HG03439 (cell line): ENCODE results near the gene TGFBR2.

ENCODE experiments used
- ATAC-seq: cut with Tn5 transposase; IDR thresholded peaks from one replicate; pipeline ENCODE4 v1.9.1; 2021; ENCODE audit warnings: mild to moderate bottlenecking, moderate library complexity; ENCODE audit not compliant: unreplicated experiment

Gene TGFBR2

DNA sequence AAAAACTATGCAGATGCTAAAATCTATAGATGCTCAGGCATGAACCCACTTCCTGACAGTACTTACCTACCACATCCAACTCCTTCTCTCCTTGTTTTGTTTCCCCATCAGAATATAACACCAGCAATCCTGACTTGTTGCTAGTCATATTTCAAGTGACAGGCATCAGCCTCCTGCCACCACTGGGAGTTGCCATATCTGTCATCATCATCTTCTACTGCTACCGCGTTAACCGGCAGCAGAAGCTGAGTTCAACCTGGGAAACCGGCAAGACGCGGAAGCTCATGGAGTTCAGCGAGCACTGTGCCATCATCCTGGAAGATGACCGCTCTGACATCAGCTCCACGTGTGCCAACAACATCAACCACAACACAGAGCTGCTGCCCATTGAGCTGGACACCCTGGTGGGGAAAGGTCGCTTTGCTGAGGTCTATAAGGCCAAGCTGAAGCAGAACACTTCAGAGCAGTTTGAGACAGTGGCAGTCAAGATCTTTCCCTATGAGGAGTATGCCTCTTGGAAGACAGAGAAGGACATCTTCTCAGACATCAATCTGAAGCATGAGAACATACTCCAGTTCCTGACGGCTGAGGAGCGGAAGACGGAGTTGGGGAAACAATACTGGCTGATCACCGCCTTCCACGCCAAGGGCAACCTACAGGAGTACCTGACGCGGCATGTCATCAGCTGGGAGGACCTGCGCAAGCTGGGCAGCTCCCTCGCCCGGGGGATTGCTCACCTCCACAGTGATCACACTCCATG, 65.3 kb downstream of the TGFBR2 start:
- ATAC-seq = no peak

DNA sequence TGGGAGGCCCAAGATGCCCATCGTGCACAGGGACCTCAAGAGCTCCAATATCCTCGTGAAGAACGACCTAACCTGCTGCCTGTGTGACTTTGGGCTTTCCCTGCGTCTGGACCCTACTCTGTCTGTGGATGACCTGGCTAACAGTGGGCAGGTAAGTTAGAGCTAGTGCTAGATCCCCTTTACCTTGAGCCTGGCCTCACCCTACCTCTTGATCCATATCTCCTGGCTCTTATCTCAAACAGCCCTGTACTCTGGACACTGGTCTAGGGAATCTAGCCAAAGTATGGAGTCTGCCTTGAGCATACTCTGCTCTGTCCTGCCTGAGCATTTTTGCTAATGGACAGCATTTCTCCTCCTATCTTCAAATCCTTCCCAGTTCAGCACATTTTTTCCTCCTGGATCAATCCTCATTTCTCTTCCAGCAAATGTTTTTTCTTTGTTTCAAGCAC, 65.9 kb downstream of the TGFBR2 start:
- ATAC-seq = no peak

DNA sequence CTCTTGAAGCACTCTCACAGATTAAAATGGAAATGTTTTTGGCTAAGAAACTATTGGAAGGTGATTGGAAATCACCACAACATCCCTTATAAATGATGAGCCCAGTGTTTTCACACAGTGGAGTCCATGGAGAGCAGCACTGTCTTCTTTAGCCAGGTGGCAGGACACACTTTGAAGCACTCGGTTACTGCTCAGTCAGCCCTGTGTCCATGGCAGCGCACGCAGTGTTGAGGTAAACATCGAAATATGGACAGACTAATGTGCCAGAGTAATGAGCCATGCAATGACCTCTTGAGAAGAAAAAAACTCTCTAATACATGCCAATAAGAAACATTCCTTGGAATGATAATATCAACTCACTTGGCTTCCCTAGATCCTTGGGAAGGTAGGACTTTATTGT, 66.6 kb downstream of the TGFBR2 start:
- no peak for ATAC-seq

- no peak for ATAC-seq
Observed at GRCh38 chr3:30673425-30674341, 67.3 kb downstream of the TGFBR2 start.

DNA sequence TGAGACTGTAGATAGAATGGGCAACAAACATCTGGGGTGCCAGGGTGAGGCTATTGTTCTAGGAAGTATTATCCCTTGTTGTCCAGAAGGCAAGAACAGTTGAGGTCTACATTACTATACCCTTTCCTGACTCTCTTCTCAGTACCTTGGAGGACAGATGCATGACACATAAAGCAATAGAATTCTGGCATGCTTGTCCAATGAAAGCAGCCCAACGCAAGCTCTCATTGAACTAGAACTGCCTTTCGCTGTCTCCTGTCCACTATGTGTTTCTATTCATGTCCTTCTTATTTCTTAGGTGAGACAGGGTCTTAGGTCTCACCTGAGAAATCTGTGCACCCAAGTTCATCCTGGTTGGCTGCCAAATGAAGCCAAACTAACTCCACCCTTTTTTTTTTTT, 68.6 kb downstream of the TGFBR2 start:
- ATAC-seq = no peak

DNA sequence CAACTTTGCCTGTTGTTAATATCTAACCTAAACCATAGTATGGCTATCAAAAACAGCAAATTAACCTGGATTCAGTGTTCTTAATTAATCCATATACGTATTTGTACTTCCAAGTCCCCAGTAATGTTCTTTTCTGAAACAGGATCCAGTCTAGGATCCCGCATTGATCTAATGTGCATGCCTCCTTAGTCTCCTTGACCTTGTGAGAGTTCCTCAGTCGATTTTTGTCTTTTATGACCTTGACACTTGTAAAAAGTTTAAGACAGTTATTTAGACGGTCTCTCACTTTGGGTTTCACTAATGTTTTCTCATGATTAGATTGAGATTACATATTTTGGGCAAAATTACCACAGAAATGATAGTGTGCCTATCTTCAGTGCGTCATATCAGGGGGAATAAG, 69.4 kb downstream of the TGFBR2 start:
- ATAC-seq = no peak

- ATAC-seq = no peak
Observed at GRCh38 chr3:30676424-30677346, 70.3 kb downstream of the TGFBR2 start.

DNA sequence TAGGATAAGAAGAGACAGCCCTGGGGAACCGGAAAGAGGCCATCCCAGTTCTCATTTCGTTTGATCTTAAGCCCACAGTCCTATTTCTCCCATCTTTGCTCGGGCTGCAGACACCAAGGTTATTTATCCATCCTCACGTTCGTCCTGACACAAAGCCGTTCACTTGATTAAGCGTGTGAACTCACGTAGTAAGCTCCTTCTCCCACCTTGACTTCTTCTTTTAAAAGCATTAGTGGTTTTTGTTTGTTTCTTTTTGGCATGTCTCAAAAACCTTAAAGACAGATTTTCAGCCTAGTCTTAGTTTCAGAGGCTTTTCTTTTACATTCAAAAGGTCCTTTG, 70.9 kb downstream of the TGFBR2 start:
- ATAC-seq = no peak

- ATAC-seq = no peak
Observed at GRCh38 chr3:30679045-30679444, 72.6 kb downstream of the TGFBR2 start.

GRCh38 chr3:30680789-30681648, 74.6 kb downstream of the TGFBR2 start:
- ATAC-seq = no peak

DNA sequence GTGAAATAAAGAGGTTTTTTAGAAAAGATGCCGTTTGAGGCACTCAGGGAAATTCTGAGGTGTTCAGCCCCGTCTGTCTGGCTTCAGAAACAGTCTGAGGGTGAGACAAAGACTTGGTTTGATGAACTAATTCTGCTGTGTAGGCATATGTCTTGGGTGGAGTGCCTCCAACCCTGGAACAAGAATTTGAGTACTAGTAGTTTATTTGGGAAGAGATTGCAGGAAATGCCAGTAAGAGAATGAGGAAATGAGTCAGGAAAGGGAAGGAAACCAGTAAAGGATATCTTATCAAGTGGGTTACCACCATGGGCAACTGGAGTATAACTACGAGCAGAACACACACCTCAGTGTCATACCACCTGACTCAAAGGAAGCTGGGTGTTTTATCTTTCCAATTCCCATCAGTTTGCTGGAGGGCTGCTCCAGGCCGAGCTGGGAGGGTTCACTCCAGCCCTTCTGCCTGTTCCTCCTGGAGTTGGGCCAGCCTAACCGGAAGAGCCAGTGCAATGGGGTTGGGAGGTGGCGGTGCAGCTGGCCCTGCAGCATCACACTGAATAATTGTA, 75.3 kb downstream of the TGFBR2 start:
- ATAC-seq = no peak

GRCh38 chr3:30682434-30683155, 76.2 kb downstream of the TGFBR2 start:
- ATAC-seq = no peak

DNA sequence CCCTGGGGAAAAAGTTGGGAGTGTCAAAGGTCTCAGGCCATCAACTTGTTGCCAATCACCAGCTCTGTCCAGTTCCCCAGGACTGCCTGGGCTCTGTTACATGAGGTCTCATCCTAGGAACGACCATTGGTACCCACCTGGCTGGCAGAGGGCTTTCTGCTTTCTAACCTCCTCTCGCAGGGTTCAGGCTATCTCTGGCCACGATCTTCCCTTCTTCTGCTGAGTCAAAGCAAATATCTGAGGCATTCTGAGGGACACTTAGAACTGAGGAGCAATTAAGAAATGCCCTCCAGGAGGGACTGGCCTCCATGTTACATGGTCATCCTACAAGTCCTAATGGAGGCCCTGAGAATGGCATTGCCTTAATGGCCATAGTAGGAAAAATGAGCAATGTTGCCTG, 77.4 kb downstream of the TGFBR2 start:
- no peak for ATAC-seq

DNA sequence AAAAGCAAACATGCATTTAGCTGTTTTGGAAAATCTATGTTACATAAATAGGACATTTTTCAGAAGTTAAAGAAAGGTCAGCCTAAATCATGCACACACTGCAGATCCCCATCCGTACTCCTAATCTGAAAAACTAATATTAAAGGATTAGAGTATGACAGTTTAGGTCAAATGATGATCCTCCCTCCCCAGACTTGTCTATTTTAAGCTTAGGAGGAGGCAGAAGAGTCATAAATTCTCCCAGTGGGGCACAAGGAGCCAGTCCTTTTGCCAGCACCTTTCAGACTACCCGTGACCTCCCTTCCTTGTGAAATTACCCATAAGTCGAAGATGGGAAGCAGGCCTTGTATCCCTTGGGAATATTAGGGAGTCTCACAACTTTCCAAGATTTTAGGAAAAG, 78.0 kb downstream of the TGFBR2 start:
- ATAC-seq = no peak

GRCh38 chr3:30685267-30685667, 78.9 kb downstream of the TGFBR2 start:
- no peak for ATAC-seq

- no peak for ATAC-seq
Observed at GRCh38 chr3:30686176-30686575, 79.8 kb downstream of the TGFBR2 start.

- ATAC-seq = no peak
Observed at GRCh38 chr3:30686799-30687198, 80.4 kb downstream of the TGFBR2 start.

GRCh38 chr3:30687930-30688570, 81.6 kb downstream of the TGFBR2 start:
- no peak for ATAC-seq
